Measurements from ENCODE around the gene CPA1. TPM values are rescaled to one million over a fixed set of nuclear protein-coding genes. Genes with fewer than 3 reads are reported as not detected.

The CPA1 gene
- total and polyA plus RNA-seq, 9 of the 15 experiments (the other 6 are each of a cell fraction or from before 2014, with no cell fraction given), result 6.5 TPM; not detected in 8

- Histone ChIP-seq H3K9me1 (ENCODE audit: control insufficient read depth, insufficient read depth, low read length) (no peaks in the 10 kb centered on the region), H3K36me3 (ENCODE audit: control insufficient read depth, insufficient read depth, low read length) (no peaks in the 10 kb centered on the region), H4K20me1 (replicated peaks; ENCODE audit: control insufficient read depth, insufficient read depth, low read length) (no peaks in the 10 kb centered on the region), H3K4me2 (ENCODE audit: insufficient read depth, low read length) (no peak overlapping the region), H3K79me2 (ENCODE audit: control insufficient read depth, insufficient read depth, low read length) (no peaks in the 10 kb centered on the region), H3K4me3 (no peak overlapping the region), H3K27ac (ENCODE audit: extremely low read depth, low read depth, low read length) (no peak overlapping the region), H3K9ac (ENCODE audit: insufficient read depth in 1 of 2, low read depth in 2 of 2, low read length in 2 of 2) (peak overlapping the region in 1 of 2 experiments; percentile 4; a peak in 1 of 4 replicates), H2AFZ (ENCODE audit: low read depth, low read length) (peak overlapping the region; percentile 78), H3K4me1 (replicated peaks in 1 of 2; ENCODE audit: control insufficient read depth in 2 of 2, insufficient read depth in 2 of 2, low read length in 2 of 2) (peaks cover 7 to 22% of the 10 kb centered on the region in 2 experiments; a peak in 4 of 5 replicates), H3K27me3 (ENCODE audit: control insufficient read depth in 2 of 2, insufficient read depth in 2 of 2, low read length in 2 of 2) (peaks cover 5 to 41% of the 10 kb centered on the region in 2 experiments; a peak in 4 of 5 replicates), H3K9me3 (replicated peaks; ENCODE audit: control insufficient read depth, insufficient read depth, low read depth, low read length) (no peaks in the 10 kb centered on the region)
- intact Hi-C loops (cut with micrococcal nuclease) (no loop called here), in situ Hi-C loops (cut with MboI) (no loop called here)
- CTCF ChIA-PET (ENCODE audit: low intra/inter-chr PET ratio), result no interaction called here
- peak; percentile 62 to 74 (median 70) for DNase-seq (ENCODE audit: extremely low read depth in 1 of 4, low spot score in 3 of 4)
- 44% methylated on average over 41 of the region's 41 CpGs for WGBS (ENCODE audit: insufficient coverage, low coverage, missing lambda C conversion rate)
- POLR2A ChIA-PET, result interaction anchor here (0.6 to 1.1 kb wide), 7 partner anchors 14 to 119 kb away, joined by 3 to 6 read pairs (median 3); partner anchors contain the start of gene CPA5
- FAIRE-seq, result peak; percentile 15
- ATAC-seq, result peak; percentile 88
- BruUV-seq (replicated peaks), result no TSS peak
- TF ChIP-seq MGA (IDR thresholded peaks at IDR 0.05) (peak; percentile 44; the same call in 1 of the 2 replicates), CTBP1 (IDR thresholded peaks at IDR 0.05; ENCODE audit: borderline replicate concordance) (peak; percentile 30; the same call in 1 of the 2 replicates), MYC (IDR thresholded peaks at IDR 0.05; ENCODE audit: low read depth, low read length) (0 out of 2 replicates have a peak, but pooled peaks have one; percentile 31), MYC (CRISPR knock-in tag; IDR thresholded peaks at IDR 0.05; ENCODE audit: borderline replicate concordance, low read depth) (no peak)
- TF ChIP-seq, protein P1, sequence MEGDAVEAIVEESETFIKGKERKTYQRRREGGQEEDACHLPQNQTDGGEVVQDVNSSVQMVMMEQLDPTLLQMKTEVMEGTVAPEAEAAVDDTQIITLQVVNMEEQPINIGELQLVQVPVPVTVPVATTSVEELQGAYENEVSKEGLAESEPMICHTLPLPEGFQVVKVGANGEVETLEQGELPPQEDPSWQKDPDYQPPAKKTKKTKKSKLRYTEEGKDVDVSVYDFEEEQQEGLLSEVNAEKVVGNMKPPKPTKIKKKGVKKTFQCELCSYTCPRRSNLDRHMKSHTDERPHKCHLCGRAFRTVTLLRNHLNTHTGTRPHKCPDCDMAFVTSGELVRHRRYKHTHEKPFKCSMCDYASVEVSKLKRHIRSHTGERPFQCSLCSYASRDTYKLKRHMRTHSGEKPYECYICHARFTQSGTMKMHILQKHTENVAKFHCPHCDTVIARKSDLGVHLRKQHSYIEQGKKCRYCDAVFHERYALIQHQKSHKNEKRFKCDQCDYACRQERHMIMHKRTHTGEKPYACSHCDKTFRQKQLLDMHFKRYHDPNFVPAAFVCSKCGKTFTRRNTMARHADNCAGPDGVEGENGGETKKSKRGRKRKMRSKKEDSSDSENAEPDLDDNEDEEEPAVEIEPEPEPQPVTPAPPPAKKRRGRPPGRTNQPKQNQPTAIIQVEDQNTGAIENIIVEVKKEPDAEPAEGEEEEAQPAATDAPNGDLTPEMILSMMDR (IDR thresholded peaks at IDR 0.05 in 2 of 3, conservative IDR thresholded peaks at IDR 0.05 in 1 of 3; ENCODE audit: insufficient read depth in 2 of 3, low read depth in 1 of 3, low read length in 3 of 3), result peak; percentile 72 to 90 (median 88)
Observed at GRCh38 chr7:130381468-130382312, 1.4 kb downstream of the CPA1 start.

Data from K562 (cell line).